Measurements from ENCODE around the gene CLDN15.
"Not testable (repeated sequence)": the region's sequence is repeated elsewhere in the genome, so short reads cannot be mapped to it uniquely, and the experiment has no call there.

CLDN15 gene

GRCh38 chr7:101237206-101238067 lies at the start of gene CLDN15:
CLDN15 (minus strand) TSS chr7:101237802; CDS start chr7:101237581, 221 bp downstream.
- in situ Hi-C loops (cut with MboI; ENCODE audit: low sequenced_read_pairs): no loop called here

DNA sequence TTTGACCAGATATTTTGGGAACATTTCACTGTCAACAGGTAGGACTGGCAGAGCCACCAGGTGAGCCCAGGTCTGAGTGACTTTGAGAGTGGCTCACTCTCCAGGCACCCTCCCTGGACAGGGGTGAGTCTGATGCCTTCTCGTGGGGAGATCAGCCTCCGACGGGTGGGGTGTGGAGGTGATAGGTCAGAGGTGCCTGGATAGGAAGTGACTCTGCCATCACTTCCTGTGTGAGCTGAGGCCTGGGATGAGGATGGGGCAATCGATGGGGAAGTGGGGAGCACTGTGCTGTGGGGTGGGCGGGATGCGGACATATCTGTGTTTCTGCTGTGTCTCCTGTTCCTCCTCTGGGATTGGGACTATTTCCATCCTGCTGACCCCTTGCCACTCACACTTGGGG lies 49.4 kb upstream of the CLDN15 start:
- in situ Hi-C loops (cut with MboI; ENCODE audit: low sequenced_read_pairs): loop anchor here (25.0 kb wide), 1 partner anchor 400 kb away; the partner anchor contains the start of genes ACHE, SRRT and UFSP1

DNA sequence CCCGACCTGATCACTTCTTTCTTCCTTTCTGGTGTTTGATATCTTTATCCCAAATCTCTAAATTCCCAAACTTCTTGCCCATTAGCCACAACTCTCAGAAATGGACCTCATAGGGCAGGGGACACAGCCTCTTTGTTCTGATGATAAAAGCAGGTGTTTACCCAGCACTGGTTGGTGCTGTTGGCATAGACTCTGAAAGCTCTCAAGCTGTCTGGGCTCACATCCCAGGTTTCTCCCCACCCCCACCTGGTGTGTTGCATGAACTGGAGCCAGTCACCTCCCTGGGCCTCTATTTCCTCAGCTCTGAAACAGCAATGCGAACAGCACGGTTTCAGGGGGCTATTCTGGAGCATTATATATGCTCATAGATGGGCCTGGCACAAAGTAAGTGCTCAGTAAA lies 48.3 kb upstream of the CLDN15 start:
- in situ Hi-C loops (cut with MboI; ENCODE audit: low sequenced_read_pairs): loop anchor here (25.0 kb wide), 1 partner anchor 399 kb away; the partner anchor contains the start of genes ACHE, SRRT and UFSP1

GRCh38 chr7:101285171-101285570 lies 47.6 kb upstream of the CLDN15 start:
- in situ Hi-C loops (cut with MboI; ENCODE audit: low sequenced_read_pairs): loop anchor here (25.0 kb wide), 1 partner anchor 398 kb away; the partner anchor contains the start of genes ACHE, SRRT and UFSP1

- in situ Hi-C loops (cut with MboI; ENCODE audit: low sequenced_read_pairs): loop anchor here (25.0 kb wide), 1 partner anchor 394 kb away; the partner anchor contains the start of genes ACHE, SRRT and UFSP1
These were observed 43.3 kb upstream of the CLDN15 start for GRCh38 chr7:101280912-101281311.

DNA sequence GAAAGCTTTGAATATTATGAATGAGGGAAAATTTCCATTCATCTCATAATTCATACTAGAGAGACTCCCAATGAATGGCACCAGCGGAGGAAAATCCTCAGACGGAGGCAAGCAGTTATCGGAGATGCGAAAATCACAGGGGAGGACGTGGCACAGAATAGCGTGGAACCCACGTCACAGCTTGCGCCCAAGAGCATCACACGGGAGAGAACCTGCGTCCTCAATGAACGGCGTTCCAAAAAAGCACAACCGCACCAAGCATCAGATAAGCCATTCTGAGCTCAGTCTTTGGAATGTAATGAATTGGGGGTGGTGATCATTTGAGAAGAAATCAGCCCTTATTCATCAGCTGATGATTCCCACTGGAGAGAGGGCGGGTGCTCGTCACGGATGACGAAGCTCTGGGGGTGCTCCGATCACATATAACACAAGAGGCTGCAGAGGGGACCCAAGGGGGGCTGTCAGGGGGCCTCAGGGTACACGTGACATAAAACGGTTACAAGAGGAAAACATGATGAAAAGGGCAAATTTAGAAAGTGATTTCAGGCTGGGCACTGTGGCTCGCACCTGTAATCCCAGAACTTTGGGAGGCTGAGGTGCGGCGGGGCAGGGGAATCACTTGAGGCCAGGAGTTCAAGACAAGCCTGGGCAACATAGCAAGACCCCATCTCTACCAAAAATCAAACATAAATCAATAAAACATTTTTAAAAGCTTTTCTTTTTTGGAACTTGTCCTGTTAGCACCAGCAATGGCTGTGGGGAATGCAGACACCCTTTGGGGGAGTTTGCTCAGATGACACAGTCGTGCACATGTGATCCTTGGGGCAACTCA lies 41.1 kb upstream of the CLDN15 start:
- in situ Hi-C loops (cut with MboI; ENCODE audit: low sequenced_read_pairs): loop anchor here (25.0 kb wide), 1 partner anchor 391 kb away; the partner anchor contains the start of genes ACHE, SRRT and UFSP1

GRCh38 chr7:101277155-101277554 lies 39.6 kb upstream of the CLDN15 start:
- in situ Hi-C loops (cut with MboI; ENCODE audit: low sequenced_read_pairs): loop anchor here (25.0 kb wide), 1 partner anchor 390 kb away; the partner anchor contains the start of genes ACHE, SRRT and UFSP1

DNA sequence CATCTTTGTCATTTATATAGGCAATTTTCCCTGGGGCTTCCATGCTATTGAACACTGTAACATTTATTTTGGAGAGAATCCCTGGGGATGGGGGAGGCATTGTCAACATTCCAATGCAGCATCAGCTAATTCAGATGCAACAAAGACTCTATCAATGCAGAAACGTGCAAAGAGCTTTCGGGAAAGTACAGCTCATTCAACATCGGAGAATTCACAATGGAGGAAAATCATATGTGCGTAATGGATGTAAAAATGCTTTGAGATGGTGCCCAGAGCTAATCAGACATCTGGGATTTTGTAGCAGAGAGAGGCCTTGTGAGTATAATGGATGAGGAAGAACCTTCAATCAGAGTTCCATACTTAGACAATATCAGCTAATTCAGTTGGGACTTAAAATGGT lies 35.6 kb upstream of the CLDN15 start:
- in situ Hi-C loops (cut with MboI; ENCODE audit: low sequenced_read_pairs): no loop called here

DNA sequence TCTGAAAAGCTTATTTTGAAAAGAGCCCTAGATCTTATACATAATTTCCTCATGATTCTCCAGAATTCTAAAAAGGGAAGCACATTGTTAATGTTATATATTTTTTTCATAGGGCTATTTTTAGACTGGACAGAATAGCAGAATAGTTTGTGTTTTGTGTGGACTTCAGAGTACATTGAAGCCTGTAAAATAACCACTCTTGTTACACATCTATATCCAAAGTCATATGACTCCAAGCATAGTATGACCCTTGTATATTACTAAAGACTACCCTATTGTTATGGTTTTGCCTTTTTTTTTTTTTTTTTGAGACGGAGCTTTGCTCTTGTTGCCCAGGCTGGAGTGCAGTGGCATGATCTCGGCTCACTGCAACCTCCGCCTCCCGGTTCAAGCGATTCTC lies 33.4 kb upstream of the CLDN15 start:
- in situ Hi-C loops (cut with MboI; ENCODE audit: low sequenced_read_pairs): no loop called here

GRCh38 chr7:101269664-101270063 lies 32.1 kb upstream of the CLDN15 start:
- in situ Hi-C loops (cut with MboI; ENCODE audit: low sequenced_read_pairs): no loop called here

- in situ Hi-C loops (cut with MboI; ENCODE audit: low sequenced_read_pairs): no loop called here
These were observed 28.3 kb upstream of the CLDN15 start for GRCh38 chr7:101265622-101266516.

DNA sequence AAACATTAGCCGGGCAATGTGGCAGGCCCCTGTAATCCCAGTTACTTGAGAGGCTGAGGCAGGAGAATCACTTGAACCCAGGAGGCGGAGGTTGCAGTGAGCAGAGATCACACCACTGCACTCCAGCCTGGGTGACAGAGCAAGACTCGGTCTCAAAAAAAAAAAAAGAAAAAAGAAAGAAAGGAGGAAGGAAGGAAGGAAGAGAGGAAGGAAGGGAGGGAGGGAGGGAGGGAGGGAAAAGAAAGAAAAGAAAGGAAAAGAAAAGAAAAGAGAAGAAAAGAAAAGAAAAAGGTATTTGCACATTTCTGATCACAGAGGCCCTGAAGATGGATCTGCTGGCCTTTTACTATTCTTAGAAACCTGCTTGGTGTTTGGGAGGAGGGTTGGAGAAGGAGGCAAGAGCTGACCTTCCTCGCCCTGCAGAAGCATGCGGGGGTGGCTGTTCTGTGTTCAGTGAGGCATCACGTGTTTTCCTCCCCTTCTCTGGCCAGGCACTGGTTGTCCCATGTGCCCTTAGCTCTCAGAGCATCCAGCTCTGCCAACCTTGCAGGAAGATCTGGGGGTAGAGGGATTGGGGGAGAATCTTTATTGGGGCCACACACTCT lies 26.6 kb upstream of the CLDN15 start:
- in situ Hi-C loops (cut with MboI; ENCODE audit: low sequenced_read_pairs): not testable (repeated sequence)

- in situ Hi-C loops (cut with MboI; ENCODE audit: low sequenced_read_pairs): no loop called here
These were observed 20.7 kb upstream of the CLDN15 start for GRCh38 chr7:101258243-101258731.

DNA sequence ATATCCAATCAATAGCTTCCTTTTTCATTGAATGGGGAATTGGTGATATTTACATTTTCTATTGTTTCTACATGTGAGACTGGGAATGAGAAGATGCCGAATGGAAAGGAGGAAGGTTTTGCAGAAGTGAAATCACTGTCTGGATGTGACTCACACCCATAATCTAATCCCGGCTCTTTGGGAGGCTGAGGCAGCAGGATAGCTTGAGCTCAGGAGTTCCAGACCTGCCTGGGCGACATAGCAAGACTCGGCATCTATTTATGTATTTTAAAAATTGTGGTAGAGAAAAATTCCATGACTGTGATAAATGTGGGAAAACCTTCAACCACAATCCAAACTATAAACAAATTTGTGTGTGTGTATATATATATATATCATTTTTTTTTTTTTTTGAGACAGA lies 18.2 kb upstream of the CLDN15 start:
- in situ Hi-C loops (cut with MboI; ENCODE audit: low sequenced_read_pairs): no loop called here

- in situ Hi-C loops (cut with MboI; ENCODE audit: low sequenced_read_pairs): not testable (repeated sequence)
These were observed 15.6 kb upstream of the CLDN15 start for GRCh38 chr7:101253199-101253598.

DNA sequence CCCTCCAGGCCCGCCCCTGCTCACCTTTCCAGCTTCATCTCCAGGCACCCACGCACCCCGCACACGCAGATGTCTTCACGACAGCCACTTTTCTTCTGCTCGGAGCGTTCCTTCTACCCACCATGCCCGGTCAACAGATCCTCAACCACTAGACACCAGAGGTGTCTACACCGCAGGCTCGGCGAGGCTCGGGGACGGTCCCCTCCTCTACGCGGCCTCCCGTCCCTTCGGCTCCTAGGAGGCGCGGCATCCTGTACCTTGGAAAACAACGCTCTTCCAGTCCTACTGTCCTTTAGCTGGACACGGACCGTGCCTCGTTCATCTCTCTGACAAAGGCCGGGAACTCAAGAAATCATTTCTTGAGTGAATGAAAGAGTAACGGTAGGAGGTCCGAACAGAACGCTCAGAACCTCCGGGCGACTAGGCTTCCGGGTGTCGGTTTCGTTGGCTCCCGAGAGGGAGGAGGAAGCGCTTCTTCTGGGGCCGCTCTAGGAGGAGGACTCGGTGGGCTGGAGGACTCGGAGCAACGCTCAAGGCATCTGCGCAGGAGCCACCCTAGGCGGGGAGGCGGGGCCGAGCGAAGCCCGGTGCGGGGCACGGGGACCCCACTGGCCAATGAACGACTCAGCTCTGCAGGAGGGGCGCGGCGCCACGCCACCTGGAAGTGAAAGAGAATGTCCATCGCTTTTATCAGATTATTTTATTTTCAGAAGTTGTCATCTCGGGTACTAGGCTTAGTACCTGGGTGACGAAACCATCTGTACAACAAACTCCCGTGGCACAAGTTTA lies 14.5 kb upstream of the CLDN15 start:
- in situ Hi-C loops (cut with MboI; ENCODE audit: low sequenced_read_pairs): no loop called here

DNA sequence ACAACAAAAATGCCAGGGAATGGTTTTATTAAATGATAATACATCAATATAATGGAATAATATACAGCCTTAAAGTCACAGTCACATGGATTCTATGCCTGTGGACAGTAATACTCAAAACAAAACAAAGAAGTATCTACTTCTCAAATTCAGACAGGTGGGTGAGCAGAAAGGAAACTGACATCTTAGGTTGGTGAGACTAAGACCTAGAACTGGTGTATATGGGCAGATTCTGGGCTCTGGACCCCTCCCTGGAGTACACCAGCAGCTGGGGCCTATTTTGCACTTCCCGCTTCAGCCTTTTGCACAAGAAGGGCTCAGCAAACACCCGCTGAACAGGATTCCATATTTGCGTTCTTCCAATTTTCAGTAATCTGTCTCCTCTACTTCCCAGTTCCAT lies 12.7 kb upstream of the CLDN15 start:
- in situ Hi-C loops (cut with MboI; ENCODE audit: low sequenced_read_pairs): no loop called here

DNA sequence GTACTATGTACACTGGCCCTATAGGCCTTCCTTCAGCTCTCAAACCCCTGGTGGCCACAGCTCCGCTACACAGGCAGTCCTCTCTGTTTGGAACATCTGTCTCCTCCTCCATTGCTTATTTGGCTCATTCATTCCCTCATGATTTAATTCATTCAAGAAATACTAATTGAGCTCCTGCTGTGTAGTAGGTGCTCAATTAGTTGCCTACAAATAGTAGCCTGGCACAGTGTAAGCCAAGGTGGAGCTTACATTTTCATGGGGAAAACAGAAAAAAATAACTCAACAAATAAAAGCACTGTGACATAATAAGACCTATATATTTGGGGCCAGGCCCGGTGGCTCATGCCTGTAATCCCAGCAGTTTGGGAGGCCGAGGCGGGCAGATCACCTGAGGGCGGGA lies 10.7 kb upstream of the CLDN15 start:
- in situ Hi-C loops (cut with MboI; ENCODE audit: low sequenced_read_pairs): no loop called here

GRCh38 chr7:101245147-101245668 lies 7.6 kb upstream of the CLDN15 start:
- in situ Hi-C loops (cut with MboI; ENCODE audit: low sequenced_read_pairs): no loop called here

Measured in HL-60/S4 treated with phorbol 12-myristate 13-acetate at 8.2 ng/mL for 4 days and 3 days (cell line).